B cell (primary cell): ENCODE results near the gene ICAM4.

ENCODE experiments used
- CTCF ChIP-seq: fragments of 200-600 bp; IDR thresholded peaks from one replicate; pipeline ENCODE4 v1.8.0; 2022; ENCODE audit warnings: antibody characterized with exemption, mild to moderate bottlenecking
- EZH2 ChIP-seq: IDR thresholded peaks from 2 replicates; pipeline ENCODE4 v1.6.1; 2012; ENCODE audit warnings: borderline replicate concordance, low read depth, mild to moderate bottlenecking, moderate library complexity, low read length; ENCODE audit not compliant: insufficient read depth, poor library complexity, severe bottlenecking

DNA sequence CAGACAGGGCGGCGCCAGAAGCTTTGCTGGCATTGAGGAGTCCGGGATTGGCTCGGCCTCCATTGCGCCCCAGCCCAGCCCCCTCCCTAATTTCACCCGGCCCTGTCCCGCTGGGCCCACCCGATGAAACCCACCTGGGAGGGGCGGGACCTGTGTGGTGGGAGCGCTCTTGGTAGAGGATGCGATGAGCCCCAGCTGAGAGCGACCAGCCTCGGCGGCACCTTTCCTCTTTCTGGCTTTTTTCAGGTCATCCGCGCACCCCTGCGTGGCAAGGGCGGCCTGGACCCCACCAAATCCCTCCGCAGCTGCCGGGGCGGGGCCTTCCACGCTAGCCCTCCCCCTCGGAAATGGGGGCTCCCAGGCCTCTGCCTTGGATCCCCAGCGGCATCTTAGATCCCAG lies 22.7 kb downstream of the ICAM4 start, which contains the start of gene ZGLP1:
- TF ChIP-seq CTCF (no peak), EZH2 (no peak)
